SK-N-MC (cell line): ENCODE results near the gene FAM98C.
A peak's percentile ranks its signal among the peaks of the same experiment; 100 is the strongest.

Source experiments
- DNase-seq: peaks from one replicate; pipeline ENCODE4 v3.0.0-alpha.2; 2011; ENCODE audit warnings: low read depth, low spot score
- H3K27ac ChIP-seq: fragments of 200-600 bp; sonication (generic); 2 replicates; pipeline ENCODE4 v1.5.1; 2016; ENCODE audit warnings: mixed run types
- H3K36me3 ChIP-seq: fragments of 200-600 bp; sonication (generic); 2 replicates; pipeline ENCODE4 v1.6.1; 2017; ENCODE audit warnings: antibody characterized with exemption, low read length, mixed read lengths; ENCODE audit not compliant: insufficient read depth
- H3K4me3 ChIP-seq: fragments of 200-600 bp; sonication (generic); 2 replicates; pipeline ENCODE4 v1.5.1; 2016
- H3K9ac ChIP-seq: fragments of 200-600 bp; sonication (generic); 2 replicates; pipeline ENCODE4 v1.8.0; 2017; ENCODE audit warnings: mixed run types, mixed read lengths; ENCODE audit not compliant: insufficient read length
- H3K9me3 ChIP-seq: fragments of 200-600 bp; sonication (generic); 2 replicates; pipeline ENCODE4 v1.6.1; 2017; ENCODE audit warnings: low read depth, mild to moderate bottlenecking, antibody characterized with exemption, low read length, moderate library complexity, mixed read lengths
- EZH2 ChIP-seq: fragments of 200-600 bp; sonication (generic); IDR thresholded peaks from one replicate; pipeline ENCODE4 v1.6.1; 2017; ENCODE audit warnings: antibody characterized with exemption
- FOXP2 ChIP-seq: optimal IDR thresholded peaks from 2 replicates; pipeline ENCODE3; 2011; ENCODE audit warnings: mild to moderate bottlenecking, moderate library complexity; ENCODE audit not compliant: insufficient read depth; ENCODE audit errors: extremely low read length, control extremely low read depth
- POLR2AphosphoS5 ChIP-seq: IDR thresholded peaks from 2 replicates; pipeline ENCODE4 v1.6.1; 2012; ENCODE audit warnings: mild to moderate bottlenecking, low read depth, low read length, borderline replicate concordance

Gene FAM98C

DNA sequence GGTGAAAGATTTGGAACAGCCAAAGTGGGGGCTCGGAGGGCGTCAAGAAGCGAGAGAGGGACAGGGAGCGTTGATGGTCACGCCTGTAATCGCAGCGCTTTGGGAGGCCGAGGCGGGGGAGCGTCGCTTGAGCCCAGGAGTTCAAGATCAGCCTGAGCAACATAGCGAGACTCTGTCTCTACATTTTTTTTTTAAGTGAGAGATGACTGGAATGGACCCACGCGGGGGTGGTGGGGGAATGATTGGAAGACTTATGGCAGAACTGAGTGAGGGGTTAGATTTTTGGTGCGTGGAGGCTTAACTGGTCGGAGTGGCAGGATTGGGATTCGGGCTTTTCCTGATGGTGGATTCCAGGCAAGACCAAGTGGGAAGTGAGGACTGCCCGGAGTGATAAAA, 27.8 kb upstream of the FAM98C start:
- no peak for DNase-seq
- peaks cover 20% of the 10 kb centered on the region for H3K36me3 ChIP-seq
- peak overlapping the region; percentile 75 for H3K27ac ChIP-seq
- H3K9me3 ChIP-seq = no peaks in the 10 kb centered on the region
- peak overlapping the region; percentile 94 for H3K9ac ChIP-seq
- peak overlapping the region; percentile 98 for H3K4me3 ChIP-seq
- no peak for TF ChIP-seq POLR2AphosphoS5
- TF ChIP-seq FOXP2 = no peak
- no peak for TF ChIP-seq EZH2

DNA sequence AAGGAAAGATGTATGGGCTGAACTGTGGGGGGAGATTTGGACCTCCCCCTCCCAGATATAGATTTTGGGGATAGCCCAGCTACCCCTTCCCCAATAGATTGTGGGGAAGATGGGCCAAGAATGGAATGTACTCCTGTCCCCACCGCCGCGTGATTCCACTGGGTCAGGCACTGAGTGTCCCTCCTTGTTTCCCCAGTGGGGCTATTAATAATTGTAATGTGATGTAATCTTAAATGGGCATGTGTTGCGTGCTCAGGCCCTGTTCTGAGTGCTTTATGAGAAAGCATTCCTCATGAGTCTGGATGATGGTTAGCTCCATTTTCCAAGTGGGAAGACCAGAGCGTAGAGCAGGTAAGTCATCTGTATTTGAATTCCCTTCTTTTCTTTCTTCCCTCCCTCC, 27.1 kb upstream of the FAM98C start:
- TF ChIP-seq EZH2 (no peak), FOXP2 (no peak)
- Histone ChIP-seq H3K36me3 (peaks cover 21% of the 10 kb centered on the region), H3K4me3 (peak overlapping the region; percentile 98), H3K27ac (no peak overlapping the region), H3K9ac (peak overlapping the region; percentile 94), H3K9me3 (no peaks in the 10 kb centered on the region)
- DNase-seq = no peak

DNA sequence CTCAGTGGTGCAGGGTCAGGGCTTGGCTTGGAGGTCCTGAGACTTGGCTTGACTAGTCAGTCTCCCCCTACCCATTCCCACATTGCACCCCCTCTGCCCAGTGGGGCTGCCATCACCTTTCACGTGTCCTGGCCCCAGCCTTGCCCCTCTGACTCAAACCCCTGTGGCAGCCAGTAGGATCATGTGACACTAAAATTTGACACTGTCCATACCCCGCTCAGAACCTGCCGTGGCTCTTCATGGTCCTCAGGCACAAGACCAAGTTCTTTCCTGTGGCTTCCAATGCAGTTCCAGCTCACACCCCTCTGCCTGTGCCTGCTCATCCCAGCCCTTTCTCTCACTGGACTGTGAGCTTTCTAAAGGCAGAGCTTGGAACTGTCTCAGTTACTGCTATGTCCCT, 26.3 kb upstream of the FAM98C start:
- H3K9ac ChIP-seq = no peak overlapping the region
- H3K27ac ChIP-seq = no peak overlapping the region
- H3K36me3 ChIP-seq = peaks cover 30% of the 10 kb centered on the region
- TF ChIP-seq POLR2AphosphoS5 (no peak), FOXP2 (no peak), EZH2 (no peak)
- no peaks in the 10 kb centered on the region for H3K9me3 ChIP-seq
- H3K4me3 ChIP-seq = no peak overlapping the region
- DNase-seq = no peak

DNA sequence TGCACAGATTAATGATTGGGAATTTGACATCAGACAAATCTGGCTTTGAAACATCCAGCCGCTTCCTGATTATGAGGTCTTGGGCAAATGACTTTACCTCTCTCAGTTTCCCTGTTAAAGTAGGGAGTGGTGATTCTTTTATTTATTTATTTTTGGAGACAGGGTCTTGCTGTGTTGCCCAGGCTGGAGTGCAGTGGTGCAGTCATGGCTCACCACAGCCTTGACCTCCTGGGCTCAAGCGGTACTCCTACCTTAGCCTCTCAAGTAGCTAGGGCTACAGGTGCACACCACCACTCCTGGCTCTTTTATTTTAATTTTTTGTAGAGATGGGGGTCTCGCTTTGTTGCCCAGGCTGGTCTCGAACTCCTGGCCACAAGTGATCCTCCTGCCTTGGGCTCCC, 25.8 kb upstream of the FAM98C start:
- Histone ChIP-seq H3K9ac (no peak overlapping the region), H3K4me3 (no peak overlapping the region), H3K9me3 (no peaks in the 10 kb centered on the region), H3K27ac (no peak overlapping the region), H3K36me3 (peaks cover 34% of the 10 kb centered on the region)
- no peak for DNase-seq
- TF ChIP-seq POLR2AphosphoS5 (no peak), EZH2 (no peak), FOXP2 (no peak)

DNA sequence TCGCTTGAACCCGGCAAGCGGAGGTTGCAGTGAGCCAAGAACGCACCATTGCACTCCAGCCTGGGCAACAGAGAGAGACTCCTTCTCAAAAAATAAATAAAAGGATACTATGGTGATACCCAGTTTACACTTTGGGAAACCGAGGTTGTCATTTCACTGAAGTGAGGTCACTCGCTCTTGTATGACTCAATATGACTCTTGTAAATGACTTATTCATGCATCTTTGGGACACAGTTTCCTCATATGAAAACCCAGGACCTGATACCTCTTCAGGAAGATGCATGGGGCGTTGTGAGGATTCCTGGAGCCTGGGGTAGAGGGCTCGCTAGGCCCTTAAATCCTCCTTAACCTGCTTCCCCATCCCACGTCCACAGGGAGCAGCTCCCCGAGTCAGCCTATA, 24.0 kb upstream of the FAM98C start:
- Histone ChIP-seq H3K36me3 (peaks cover 43% of the 10 kb centered on the region), H3K9ac (no peak overlapping the region)

DNA sequence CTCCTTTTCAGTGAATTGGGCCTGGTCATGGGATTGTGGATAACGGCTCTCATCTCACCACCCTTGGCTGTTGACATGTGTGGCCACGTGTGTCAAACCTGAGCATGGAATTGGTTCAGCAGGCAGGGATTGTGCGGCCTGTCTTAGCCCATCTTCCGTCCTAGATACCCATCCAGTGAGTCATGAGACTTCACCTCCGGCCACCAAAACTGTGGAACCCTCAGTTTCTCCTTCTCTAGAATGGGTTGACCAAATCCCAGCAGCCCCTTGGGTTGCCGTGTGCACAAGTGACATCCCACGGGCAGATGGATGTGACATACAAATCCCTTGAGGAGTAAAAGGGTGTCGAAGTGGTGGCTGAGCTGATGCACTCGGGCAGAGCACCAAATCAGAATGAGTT, 21.8 kb upstream of the FAM98C start:
- no peak overlapping the region for H3K27ac ChIP-seq
- no peaks in the 10 kb centered on the region for H3K9me3 ChIP-seq
- H3K9ac ChIP-seq = no peak overlapping the region
- no peak overlapping the region for H3K4me3 ChIP-seq
- TF ChIP-seq EZH2 (no peak), FOXP2 (no peak), POLR2AphosphoS5 (no peak)
- peaks cover 42% of the 10 kb centered on the region for H3K36me3 ChIP-seq
- DNase-seq = no peak

More for the DNA sequence above, 24.0 kb upstream of the FAM98C start:
- no peak for DNase-seq
- no peak for TF ChIP-seq FOXP2
- no peak overlapping the region for H3K4me3 ChIP-seq
- no peaks in the 10 kb centered on the region for H3K9me3 ChIP-seq
- H3K27ac ChIP-seq = no peak overlapping the region

DNA sequence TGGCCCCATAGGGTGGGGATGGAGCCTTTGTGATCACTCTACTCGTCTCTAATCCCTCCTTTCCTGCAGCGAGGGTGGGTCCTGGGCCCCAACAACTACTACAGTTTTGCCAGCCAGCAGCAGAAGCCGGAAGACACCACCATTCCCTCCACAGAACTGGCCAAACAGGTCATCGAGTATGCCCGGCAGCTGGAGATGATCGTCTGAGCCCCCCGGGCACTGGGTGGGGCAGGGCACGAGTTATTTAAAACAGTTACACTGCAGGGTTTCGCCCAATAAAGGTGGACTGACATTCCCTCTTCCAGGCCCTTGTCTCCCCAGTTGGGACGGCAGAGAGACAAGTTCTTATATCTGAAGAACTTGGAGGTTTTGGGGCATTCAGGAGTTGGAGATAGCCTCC, 19.7 kb upstream of the FAM98C start:
- H3K27ac ChIP-seq = no peak overlapping the region
- H3K36me3 ChIP-seq = peaks cover 31% of the 10 kb centered on the region; the same call in 1 of the 2 replicates
- H3K4me3 ChIP-seq = no peak overlapping the region
- H3K9me3 ChIP-seq = no peaks in the 10 kb centered on the region
- H3K9ac ChIP-seq = no peak overlapping the region
- no peak for TF ChIP-seq EZH2
- TF ChIP-seq FOXP2 = no peak
- no peak for TF ChIP-seq POLR2AphosphoS5
- no peak for DNase-seq

DNA sequence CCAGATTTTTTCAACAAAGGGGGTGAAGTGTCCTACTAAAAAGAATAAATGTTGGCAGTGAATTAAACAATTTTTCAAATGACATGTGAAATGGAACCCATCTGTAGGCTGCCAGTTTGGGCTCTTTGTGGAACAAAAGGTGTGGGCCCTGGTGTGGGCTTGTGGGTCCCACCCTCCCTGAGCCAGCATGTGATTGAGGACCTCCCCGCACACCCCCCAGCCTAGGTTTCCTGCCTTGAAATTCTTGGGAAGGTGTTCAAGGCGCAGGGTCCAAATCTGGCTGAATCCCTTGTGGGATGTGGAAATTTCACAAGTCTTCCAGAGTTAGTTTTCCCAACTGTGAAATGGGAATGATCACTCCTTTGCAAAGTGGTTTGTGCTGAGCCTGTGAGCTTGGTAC, 19.1 kb upstream of the FAM98C start:
- DNase-seq = no peak
- Histone ChIP-seq H3K36me3 (peaks cover 31% of the 10 kb centered on the region; the same call in 1 of the 2 replicates), H3K9me3 (no peaks in the 10 kb centered on the region), H3K4me3 (no peak overlapping the region), H3K9ac (no peak overlapping the region), H3K27ac (no peak overlapping the region)
- no peak for TF ChIP-seq EZH2
- TF ChIP-seq POLR2AphosphoS5 = no peak
- no peak for TF ChIP-seq FOXP2

DNA sequence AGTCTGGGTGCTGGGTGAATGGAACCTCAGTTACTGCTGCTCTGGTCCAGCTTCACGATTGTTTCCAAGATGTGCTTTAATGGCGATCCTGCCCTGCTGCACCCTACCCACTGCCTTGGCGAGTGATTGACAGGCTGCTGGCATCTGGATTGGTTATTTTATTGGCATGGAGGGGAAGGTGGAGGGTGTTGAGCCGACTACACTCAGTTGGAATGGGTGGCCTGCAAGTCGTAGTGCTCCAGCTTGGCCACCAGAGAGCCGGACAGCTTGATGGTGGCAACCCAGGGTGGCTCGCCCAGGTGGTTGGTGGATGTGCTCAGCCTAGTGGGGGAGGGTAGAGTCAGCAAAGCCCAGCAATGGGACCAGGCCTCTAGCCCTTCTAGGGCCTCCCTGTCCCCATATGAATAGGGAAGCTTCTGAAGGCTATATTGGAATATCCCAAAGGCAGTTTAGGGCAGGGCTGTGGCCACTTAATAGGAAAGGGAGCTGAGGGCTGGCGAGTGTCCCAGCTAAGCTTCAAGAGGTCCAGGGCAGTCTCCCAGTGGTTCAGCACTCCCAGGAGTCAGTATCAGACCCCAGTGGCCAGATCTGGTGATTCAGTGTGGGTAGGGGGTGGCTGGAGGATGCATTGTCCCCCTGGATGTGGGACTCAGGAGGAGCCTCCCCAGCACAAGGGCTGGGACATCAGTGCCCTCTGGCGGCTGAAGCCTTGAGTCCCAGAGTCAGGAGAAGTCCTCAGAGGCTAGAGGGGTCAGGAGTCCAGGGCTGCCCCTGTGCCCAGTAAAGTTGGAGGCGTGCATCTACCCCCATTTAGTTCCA, 18.5 kb upstream of the FAM98C start:
- H3K36me3 ChIP-seq = peaks cover 25% of the 10 kb centered on the region; the same call in 1 of the 2 replicates
- no peak overlapping the region for H3K9ac ChIP-seq
- no peak for DNase-seq
- H3K4me3 ChIP-seq = no peak overlapping the region
- no peaks in the 10 kb centered on the region for H3K9me3 ChIP-seq
- TF ChIP-seq FOXP2 (no peak), EZH2 (no peak), POLR2AphosphoS5 (no peak; the same call in 1 of the 2 replicates)
- no peak overlapping the region for H3K27ac ChIP-seq
